HTERT RPE-1 (cell line): ENCODE measurements around the gene AGPS.
"Not testable (repeated sequence)": the region's sequence is repeated elsewhere in the genome, so short reads cannot be mapped to it uniquely, and the experiment has no call there.

Experiments used
- in situ Hi-C: fragments of 300-500 bp; cut with MboI; formaldehyde crosslinking; loops from 4 replicates; pipeline ENCODE4 v1.14.3; 2020; ENCODE audit warnings: low sequenced_read_pairs

Gene AGPS

GRCh38 chr2:177466337-177467195 is 74.0 kb downstream of the AGPS start:
- in situ Hi-C loops: no loop called here

- in situ Hi-C loops: no loop called here
Observed at GRCh38 chr2:177467646-177468045, 75.1 kb downstream of the AGPS start.

GRCh38 chr2:177471990-177472389 is 79.4 kb downstream of the AGPS start:
- in situ Hi-C loops: no loop called here

GRCh38 chr2:177474301-177474700 is 81.7 kb downstream of the AGPS start:
- in situ Hi-C loops: no loop called here

GRCh38 chr2:177474998-177475397 is 82.4 kb downstream of the AGPS start:
- in situ Hi-C loops: no loop called here

GRCh38 chr2:177476897-177477296 is 84.3 kb downstream of the AGPS start:
- in situ Hi-C loops: no loop called here

GRCh38 chr2:177478029-177478428 is 85.5 kb downstream of the AGPS start:
- in situ Hi-C loops: no loop called here

- in situ Hi-C loops: no loop called here
Observed at GRCh38 chr2:177478907-177479306, 86.3 kb downstream of the AGPS start.

GRCh38 chr2:177482195-177482594 is 89.6 kb downstream of the AGPS start:
- in situ Hi-C loops: no loop called here

GRCh38 chr2:177483531-177483930 is 91.0 kb downstream of the AGPS start:
- in situ Hi-C loops: no loop called here

- in situ Hi-C loops: no loop called here
Observed at GRCh38 chr2:177484180-177484795, 91.7 kb downstream of the AGPS start.

- in situ Hi-C loops: not testable (repeated sequence)
Observed at GRCh38 chr2:177485657-177486056, 93.1 kb downstream of the AGPS start.

GRCh38 chr2:177489719-177490301 is 97.2 kb downstream of the AGPS start:
- in situ Hi-C loops: no loop called here

- in situ Hi-C loops: no loop called here
Observed at GRCh38 chr2:177495945-177496344, 103.4 kb downstream of the AGPS start.

GRCh38 chr2:177496921-177497320 is 104.3 kb downstream of the AGPS start:
- in situ Hi-C loops: no loop called here

GRCh38 chr2:177501186-177501585 is 108.6 kb downstream of the AGPS start:
- in situ Hi-C loops: no loop called here

GRCh38 chr2:177506505-177506904 is 113.9 kb downstream of the AGPS start:
- in situ Hi-C loops: no loop called here

- in situ Hi-C loops: no loop called here
Observed at GRCh38 chr2:177506998-177507397, 114.4 kb downstream of the AGPS start.

GRCh38 chr2:177516824-177517544 is 124.4 kb downstream of the AGPS start:
- in situ Hi-C loops: no loop called here

GRCh38 chr2:177518754-177519153 is 126.2 kb downstream of the AGPS start:
- in situ Hi-C loops: no loop called here

GRCh38 chr2:177519534-177520115 is 127.1 kb downstream of the AGPS start:
- in situ Hi-C loops: no loop called here
